ENCODE measurements around the gene MPC2. TPM values are rescaled to one million over a fixed set of nuclear protein-coding genes. Genes with fewer than 3 reads are reported as not detected.

Gene MPC2
- total and polyA plus RNA-seq, 9 donors: 22.1 to 91.2 (median 49.3) TPM

DNA sequence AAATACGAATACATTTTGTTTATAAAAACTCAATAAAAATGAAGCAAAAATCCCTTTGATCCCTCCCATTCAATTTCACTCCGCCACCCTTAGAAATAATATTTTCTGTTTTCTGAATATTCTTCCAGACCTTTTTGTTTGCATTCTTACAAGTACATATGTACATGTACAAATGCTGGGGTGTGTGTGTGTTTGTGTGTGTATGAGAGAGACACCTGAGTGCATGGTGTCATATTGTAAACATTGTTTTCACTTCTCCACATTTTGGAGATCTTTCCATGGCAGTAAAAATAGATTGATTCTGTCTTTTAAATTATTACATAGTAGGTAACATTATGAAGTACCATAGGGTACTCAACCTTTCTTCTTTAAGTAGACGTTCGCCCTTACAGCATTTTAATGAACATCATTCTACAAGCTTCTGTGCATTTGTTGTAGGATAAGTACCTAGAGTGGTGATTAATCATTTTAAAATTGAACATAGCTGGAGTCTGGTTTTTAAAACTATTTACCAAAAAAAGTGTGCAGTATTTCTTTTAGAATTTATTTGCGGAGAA, 1.3 kb upstream of the MPC2 start:
- TF ChIP-seq EP300 (IDR thresholded peaks at IDR 0.05) (no peak), POLR2A (IDR thresholded peaks at IDR 0.05) (no peak)
- TF ChIP-seq, protein P1, sequence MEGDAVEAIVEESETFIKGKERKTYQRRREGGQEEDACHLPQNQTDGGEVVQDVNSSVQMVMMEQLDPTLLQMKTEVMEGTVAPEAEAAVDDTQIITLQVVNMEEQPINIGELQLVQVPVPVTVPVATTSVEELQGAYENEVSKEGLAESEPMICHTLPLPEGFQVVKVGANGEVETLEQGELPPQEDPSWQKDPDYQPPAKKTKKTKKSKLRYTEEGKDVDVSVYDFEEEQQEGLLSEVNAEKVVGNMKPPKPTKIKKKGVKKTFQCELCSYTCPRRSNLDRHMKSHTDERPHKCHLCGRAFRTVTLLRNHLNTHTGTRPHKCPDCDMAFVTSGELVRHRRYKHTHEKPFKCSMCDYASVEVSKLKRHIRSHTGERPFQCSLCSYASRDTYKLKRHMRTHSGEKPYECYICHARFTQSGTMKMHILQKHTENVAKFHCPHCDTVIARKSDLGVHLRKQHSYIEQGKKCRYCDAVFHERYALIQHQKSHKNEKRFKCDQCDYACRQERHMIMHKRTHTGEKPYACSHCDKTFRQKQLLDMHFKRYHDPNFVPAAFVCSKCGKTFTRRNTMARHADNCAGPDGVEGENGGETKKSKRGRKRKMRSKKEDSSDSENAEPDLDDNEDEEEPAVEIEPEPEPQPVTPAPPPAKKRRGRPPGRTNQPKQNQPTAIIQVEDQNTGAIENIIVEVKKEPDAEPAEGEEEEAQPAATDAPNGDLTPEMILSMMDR (IDR thresholded peaks at IDR 0.05): no peak
- peak overlapping the region in 1 of 2 donors; percentile 86 for H3K27ac ChIP-seq
- WGBS, 3 donors: 16 to 20% (median 16%) methylated on average over 5 of the region's 5 CpGs
- no peaks in the 10 kb centered on the region for H3K27me3 ChIP-seq
- intact Hi-C loops (cut with DNase I): loop anchor here in 2 of 4 donors (5.0 kb wide), 2 partner anchors 221 to 226 kb away; no protein-coding TSS in a partner anchor
- peaks cover 2% of the 10 kb centered on the region for H3K4me1 ChIP-seq (ENCODE audit: insufficient read depth)
- DNase-seq: no peak
- H3K36me3 ChIP-seq: no peaks in the 10 kb centered on the region
- H3K9me3 ChIP-seq: no peaks in the 10 kb centered on the region
- H3K4me3 ChIP-seq: peak overlapping the region; percentile 97

DNA sequence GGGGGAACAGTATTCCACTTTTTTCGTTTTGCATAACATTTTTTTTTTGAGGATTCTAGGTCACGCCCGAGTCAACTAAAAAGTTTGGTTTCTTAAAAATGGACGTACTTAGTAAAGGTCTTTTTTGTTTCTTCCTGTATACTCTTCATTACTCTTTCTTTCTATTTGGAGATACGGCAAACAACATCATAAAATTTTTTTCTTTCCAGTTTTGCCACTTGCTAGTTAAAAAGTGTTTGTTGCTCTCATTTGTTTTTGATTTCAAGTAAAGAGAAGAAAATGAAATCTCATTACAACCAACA, 788 bp upstream of the MPC2 start:
- no peak for DNase-seq
- TF ChIP-seq EP300 (IDR thresholded peaks at IDR 0.05): no peak
- TF ChIP-seq, protein P1 (IDR thresholded peaks at IDR 0.05): no peak
- no peak for TF ChIP-seq POLR2A (IDR thresholded peaks at IDR 0.05)
- H3K9me3 ChIP-seq: no peaks in the 10 kb centered on the region
- no peaks in the 10 kb centered on the region for H3K36me3 ChIP-seq
- peak overlapping the region; percentile 97 for H3K4me3 ChIP-seq
- peaks cover 2% of the 10 kb centered on the region for H3K4me1 ChIP-seq (ENCODE audit: insufficient read depth)
- WGBS, 3 donors: 0 to 1% (median 0%) methylated on average over 5 of the region's 5 CpGs
- H3K27me3 ChIP-seq: no peaks in the 10 kb centered on the region
- peak overlapping the region; percentile 86 to 94 for H3K27ac ChIP-seq
- intact Hi-C loops (cut with DNase I): loop anchor here in 2 of 4 donors (5.0 kb wide), 2 partner anchors 220 to 225 kb away; no protein-coding TSS in a partner anchor

DNA sequence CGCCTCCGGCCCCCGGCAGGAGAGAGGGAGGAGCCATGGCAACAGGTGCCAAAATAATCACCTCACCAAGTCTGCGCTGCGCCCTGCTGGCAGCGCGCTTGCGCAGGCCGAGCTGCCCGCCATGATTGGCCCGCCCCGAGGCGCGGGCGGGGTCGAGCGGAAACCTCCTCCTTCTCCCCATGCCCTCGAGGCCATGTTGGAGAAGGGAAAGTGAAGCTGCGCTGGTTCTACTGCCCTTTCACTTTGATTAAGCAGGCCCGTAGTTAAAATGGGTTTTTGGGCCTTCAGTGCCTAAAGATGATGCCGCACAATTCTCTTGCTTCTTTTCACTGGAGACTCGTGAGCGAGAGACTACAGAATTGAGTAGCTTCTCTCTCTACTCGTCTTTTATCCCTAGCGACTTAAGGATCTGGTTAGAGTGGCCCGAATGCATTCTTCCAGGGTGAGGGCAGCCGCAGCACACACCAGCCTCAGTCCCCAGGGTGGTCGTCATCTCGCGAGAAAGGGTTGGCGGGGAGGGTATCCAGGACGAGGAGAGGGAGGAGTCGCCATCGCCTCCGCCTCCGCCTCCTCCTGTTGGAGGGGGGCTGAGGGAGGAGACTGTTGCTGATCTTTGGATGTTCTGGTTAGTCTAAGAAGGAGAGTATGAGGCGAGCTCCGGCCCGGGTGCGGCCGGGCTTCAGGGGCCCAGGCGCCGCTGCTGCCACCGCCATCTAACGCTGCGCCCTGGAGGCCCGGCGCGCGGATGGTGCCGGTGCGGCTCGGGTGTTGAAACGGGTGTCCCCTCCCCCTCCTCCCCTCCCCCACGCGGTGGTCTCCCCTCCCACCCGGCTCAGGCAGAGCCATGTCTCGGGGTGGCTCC, 573 bp downstream of the MPC2 start, which contains the start of gene DCAF6:
Gene DCAF6 (plus strand): TSS at position 616 of the 862 bp plus-strand sequence. CDS start 229 bp downstream, at position 845.
- intact Hi-C loops (cut with DNase I): loop anchor here in 2 of 4 donors (5.0 kb wide), 2 partner anchors 219 to 224 kb away; no protein-coding TSS in a partner anchor
- Histone ChIP-seq H3K9me3 (no peaks in the 10 kb centered on the region), H3K27ac (peak within 1 kb of the TSS; percentile 86 to 94), H3K4me3 (peak within 1 kb of the TSS; percentile 97), H3K36me3 (no peaks in the 10 kb centered on the region), H3K4me1 (ENCODE audit: insufficient read depth) (peaks cover 2% of the 10 kb centered on the region), H3K27me3 (no peaks in the 10 kb centered on the region)
- peak; percentile 97 to 99 (median 98) for DNase-seq
- 0% methylated on average over 36 to 58 of the region's 58 CpGs for WGBS, 3 donors
- no peak for TF ChIP-seq EP300 (IDR thresholded peaks at IDR 0.05)
- TF ChIP-seq POLR2A (IDR thresholded peaks at IDR 0.05): peak; percentile 94

DNA sequence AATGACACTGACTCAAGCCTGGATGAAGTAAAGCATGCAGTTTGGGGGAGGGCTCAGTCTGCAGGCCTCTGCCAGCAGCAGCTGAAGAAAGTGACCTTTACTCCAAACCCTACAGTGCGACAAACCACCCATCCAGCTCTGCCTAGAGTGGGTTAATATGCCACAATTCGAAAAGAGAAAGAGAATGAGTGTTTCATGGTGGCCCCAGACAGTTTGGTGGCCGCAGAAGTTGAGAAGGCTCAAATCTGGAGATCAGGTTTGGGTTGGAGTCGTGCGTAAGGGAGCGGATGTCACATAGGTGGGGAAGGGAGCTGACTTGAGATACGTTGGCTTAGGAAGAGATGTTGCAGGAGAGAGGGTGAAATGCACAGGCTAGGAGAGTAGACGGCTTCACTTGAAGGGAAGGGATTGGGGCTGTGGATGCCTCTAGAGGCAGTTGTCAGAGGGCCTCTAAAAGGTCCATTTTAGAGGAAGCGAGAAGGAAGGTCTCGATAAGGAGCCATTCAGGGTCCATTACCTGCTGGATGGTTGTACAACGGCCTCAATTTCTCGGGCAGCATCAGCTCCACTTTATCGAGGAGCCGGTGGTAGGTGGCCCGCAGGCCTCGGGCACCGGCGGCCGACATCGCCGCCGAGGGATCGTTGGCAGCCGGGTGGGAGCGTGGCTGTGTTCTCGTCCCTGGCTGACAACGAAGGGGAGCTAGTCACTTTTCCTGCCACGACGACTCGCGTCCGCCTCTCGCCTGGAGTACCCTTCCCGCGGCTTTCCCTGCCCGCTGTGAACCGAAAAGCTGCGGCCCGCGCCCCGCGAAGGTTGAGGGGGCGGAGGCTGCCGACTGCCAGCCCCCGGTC, 1.4 kb downstream of the MPC2 start:
- intact Hi-C loops (cut with DNase I): loop anchor here in 2 of 4 donors (5.0 kb wide), 2 partner anchors 218 to 223 kb away; no protein-coding TSS in a partner anchor
- DNase-seq: peak in 4 of 5 donors; percentile 24 to 43 (median 39)
- Histone ChIP-seq H3K4me1 (ENCODE audit: insufficient read depth) (peaks cover 2% of the 10 kb centered on the region), H3K27ac (peak overlapping the region; percentile 76 to 86), H3K9me3 (no peaks in the 10 kb centered on the region), H3K4me3 (peak overlapping the region; percentile 97), H3K36me3 (no peaks in the 10 kb centered on the region), H3K27me3 (no peaks in the 10 kb centered on the region)
- WGBS, 3 donors: 0% methylated on average over 44 to 45 of the region's 45 CpGs
- TF ChIP-seq, protein P1 (IDR thresholded peaks at IDR 0.05): no peak
- TF ChIP-seq POLR2A (IDR thresholded peaks at IDR 0.05) (peak; percentile 86), EP300 (IDR thresholded peaks at IDR 0.05) (peak; percentile 5)

All from ovary (tissue), 9 donors.